Fibroblast of peridontal ligament (primary cell): ENCODE data around the gene WDFY4.
"Not testable (repeated sequence)": the region's sequence is repeated elsewhere in the genome, so short reads cannot be mapped to it uniquely, and the experiment has no call there.

Experiments
- DNase-seq: peaks from one replicate; pipeline ENCODE4 v3.0.0-alpha.2; 2010; ENCODE audit errors: extremely low read depth

Gene WDFY4, protein sequence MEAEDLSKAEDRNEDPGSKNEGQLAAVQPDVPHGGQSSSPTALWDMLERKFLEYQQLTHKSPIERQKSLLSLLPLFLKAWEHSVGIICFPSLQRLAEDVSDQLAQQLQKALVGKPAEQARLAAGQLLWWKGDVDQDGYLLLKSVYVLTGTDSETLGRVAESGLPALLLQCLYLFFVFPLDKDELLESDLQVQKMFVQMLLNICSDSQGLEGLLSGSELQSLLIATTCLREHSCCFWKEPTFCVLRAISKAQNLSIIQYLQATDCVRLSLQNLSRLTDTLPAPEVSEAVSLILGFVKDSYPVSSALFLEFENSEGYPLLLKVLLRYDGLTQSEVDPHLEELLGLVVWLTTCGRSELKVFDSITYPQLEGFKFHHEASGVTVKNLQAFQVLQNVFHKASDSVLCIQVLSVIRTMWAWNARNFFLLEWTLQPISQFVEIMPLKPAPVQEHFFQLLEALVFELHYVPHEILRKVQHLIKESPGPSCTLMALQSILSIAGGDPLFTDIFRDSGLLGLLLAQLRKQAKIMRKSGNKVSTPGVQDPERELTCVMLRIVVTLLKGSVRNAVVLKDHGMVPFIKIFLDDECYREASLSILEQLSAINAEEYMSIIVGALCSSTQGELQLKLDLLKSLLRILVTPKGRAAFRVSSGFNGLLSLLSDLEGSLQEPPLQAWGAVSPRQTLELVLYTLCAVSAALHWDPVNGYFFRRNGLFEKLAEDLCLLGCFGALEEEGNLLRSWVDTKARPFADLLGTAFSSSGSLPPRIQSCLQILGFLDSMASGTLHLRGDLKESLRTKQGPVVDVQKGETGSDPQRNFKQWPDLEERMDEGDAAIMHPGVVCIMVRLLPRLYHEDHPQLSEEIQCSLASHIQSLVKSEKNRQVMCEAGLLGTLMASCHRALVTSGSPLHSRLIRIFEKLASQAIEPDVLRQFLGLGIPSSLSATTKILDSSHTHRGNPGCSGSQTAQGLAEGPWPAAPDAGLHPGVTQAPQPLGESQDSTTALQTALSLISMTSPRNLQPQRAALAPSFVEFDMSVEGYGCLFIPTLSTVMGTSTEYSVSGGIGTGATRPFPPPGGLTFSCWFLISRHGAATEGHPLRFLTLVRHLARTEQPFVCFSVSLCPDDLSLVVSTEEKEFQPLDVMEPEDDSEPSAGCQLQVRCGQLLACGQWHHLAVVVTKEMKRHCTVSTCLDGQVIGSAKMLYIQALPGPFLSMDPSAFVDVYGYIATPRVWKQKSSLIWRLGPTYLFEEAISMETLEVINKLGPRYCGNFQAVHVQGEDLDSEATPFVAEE (N-terminal part only)

GRCh38 chr10:48684792-48685623 is at the start of gene WDFY4:
TSS of gene WDFY4 (plus strand) at chr10:48684873. CDS start at chr10:48709733, 24,860 bp downstream.
- DNase-seq = no peak

- DNase-seq = no peak
Measured at GRCh38 chr10:48634984-48635557, 49.6 kb upstream of the WDFY4 start.

DNA sequence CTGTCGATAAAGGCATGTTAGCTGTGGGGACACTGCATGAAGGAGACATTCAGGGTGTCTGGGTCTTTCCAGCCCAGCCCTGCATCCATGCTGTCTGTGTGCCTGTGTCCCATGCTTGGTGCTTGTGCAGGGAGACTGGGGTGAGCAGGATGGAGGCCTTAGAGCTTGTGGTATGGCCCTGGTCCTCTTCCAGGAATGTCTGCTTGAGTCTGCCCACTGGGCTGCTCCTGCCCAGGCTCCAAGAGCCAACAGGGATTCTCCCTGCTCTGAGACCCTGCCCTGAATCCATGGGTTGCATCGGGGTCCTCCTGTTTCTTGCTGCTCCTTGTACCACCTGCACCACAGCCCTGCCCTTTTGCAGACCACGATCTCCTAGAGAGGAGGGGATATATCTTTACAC is 48.4 kb upstream of the WDFY4 start:
- no peak for DNase-seq

DNA sequence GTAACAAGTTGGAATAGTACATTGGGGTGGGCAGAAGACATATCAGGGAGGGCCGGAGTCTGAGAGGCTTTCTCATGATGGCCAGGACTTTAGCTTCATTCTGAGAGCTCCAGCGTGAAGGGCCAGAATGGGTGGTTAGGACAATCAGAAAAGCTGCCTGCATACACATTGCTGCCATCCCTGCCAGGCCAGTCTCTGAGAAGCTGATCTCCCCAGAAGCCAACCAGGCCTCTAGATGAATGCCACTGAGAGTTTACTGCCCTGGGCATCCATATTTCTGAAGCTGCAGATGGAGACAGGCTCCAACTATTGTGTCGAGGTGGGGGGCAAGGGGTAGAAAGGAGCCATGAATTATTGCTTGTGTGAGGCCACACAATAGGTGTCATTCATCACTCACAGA is 47.8 kb upstream of the WDFY4 start:
- DNase-seq = no peak

- no peak for DNase-seq
Measured at GRCh38 chr10:48638158-48638557, 46.5 kb upstream of the WDFY4 start.

GRCh38 chr10:48638739-48639527 is 45.7 kb upstream of the WDFY4 start:
- peak; percentile 58 for DNase-seq

GRCh38 chr10:48639632-48640031 is 45.0 kb upstream of the WDFY4 start:
- peak; percentile 25 for DNase-seq

- DNase-seq = no peak
Measured at GRCh38 chr10:48640326-48640725, 44.3 kb upstream of the WDFY4 start.

DNA sequence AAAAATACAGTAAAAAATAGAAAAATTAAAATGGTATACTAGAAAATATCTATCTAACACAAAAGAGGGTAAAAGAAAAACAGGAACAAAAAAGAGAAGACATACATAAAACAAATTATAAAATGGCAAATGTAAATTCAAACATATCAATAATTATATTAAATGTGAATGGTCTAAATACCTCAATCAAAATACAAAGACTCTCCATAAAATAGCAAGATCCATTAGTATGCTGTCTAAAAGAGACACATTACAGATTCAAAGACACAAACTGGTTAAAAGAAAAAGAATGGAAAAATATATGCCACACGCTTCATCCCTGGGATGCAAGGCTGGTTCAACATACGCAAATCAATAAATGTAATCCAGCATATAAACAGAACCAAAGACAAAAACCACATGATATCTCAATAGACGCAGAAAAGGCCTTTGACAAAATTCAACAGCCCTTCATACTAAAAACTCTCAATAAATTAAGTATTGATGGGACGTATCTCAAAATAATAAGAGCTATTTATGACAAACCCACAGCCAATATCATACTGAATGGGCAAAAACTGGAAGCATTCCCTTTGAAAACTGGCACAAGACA is 43.5 kb upstream of the WDFY4 start:
- DNase-seq = not testable (repeated sequence)

GRCh38 chr10:48645600-48645999 is 39.1 kb upstream of the WDFY4 start:
- DNase-seq = no peak

DNA sequence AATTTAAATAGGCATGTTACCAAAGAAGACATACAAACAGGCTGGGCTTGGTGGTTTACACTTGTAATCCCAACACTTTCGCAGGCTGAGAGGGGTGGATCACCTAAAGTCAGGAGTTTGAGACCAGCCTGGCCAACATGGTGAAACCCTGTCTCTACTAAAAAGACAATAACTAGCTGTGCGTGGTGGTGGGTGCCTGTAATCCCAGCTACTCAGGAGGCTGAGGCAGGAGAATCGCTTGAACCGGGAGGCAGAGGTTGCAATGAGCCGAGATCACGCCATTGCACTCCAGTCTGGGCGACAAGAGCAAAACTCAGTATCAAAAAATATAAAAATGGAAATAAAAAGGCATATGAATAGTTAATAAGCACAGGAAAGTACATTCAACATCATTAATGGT is 37.6 kb upstream of the WDFY4 start:
- not testable (repeated sequence) for DNase-seq

DNA sequence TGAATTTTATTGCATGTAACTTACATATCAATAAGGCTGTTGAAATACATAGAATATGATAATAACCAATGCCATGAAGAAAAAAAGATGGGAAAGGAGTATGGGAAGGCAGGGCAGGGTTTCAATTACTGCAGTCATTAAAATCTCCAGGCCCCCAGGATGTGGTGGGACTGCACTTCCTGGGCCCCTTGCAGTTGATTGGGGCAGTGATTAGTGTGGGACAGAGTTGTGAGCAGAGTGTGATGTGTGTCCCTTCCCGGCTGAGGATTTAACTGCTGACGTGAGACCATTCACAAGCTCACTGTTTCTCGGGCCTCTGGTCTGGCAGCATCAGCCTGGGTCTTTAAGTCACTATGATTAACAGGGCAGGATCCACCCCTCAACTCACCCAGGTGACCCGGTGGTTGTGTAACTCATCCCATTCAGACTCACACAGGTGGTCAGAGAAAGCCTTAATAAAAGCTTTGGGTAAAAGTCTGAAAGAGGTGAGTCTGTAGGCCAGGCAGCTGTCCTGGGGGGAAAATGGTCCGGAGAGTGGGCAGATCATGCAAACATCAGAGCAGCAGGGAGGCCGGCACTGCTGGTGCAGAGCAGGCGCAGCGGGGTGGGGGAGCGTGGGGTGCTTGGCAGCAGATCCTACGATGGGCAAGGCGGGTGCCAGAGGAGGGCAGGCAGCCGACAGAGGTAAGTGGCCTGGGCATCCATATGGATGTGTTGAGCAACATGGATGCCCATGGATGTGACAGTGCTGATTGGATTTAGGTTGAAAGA is 36.3 kb upstream of the WDFY4 start:
- no peak for DNase-seq

DNA sequence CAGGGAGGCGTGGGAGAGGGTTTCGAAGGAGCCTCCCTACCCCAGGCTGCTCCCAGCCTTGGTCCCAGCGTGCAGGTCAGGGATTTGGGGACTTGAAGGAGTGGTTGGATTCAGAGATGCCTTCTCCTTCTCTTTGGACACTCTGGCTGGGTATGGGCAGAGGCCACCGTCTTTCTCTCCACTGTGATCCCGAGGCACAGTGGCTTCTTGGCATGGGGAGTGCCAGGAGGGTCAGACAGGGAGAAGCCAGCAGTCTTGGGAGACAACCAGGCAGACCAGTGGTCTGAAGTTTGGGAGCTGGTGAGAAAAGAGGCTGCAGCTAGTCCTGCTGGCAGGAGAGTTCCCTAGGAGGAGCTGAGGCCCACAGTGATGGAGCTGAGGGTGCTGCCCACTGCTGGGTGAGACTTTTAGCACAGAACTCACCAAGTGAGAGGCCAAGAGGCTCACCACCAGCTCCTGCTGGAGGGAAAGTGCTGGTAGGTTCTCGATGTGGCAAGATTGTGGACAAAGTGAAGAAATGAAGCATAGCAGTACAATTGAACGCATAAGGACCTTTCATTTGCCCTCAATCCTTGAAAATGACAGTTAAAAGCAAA is 35.2 kb upstream of the WDFY4 start:
- peak; percentile 26 for DNase-seq

DNA sequence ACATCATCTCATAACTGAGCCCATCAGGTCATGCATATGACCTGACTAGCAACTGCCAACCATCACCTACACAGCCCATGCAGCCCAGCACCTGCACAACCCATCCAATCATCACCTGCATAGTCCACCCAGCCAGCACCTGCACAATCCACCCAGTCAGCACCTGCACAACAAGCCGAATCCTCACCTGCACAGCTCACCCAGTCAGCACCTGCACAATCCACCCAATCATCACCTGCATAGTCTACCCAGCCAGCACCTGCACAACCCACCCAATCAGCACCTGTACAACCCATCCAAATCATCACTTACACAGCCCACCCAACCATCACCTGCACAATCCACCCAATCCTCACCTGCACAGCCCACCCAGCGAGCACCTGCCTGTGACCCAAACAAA is 33.4 kb upstream of the WDFY4 start:
- DNase-seq = no peak

- DNase-seq = no peak
Measured at GRCh38 chr10:48651839-48652238, 32.8 kb upstream of the WDFY4 start.

- no peak for DNase-seq
Measured at GRCh38 chr10:48652344-48652743, 32.3 kb upstream of the WDFY4 start.

GRCh38 chr10:48653347-48653746 is 31.3 kb upstream of the WDFY4 start:
- no peak for DNase-seq

GRCh38 chr10:48653944-48654698 is 30.6 kb upstream of the WDFY4 start:
- DNase-seq = no peak
